GM21723 (cell line): ENCODE results near the gene ACP2.

Experiments
- ATAC-seq: cut with Tn5 transposase; IDR thresholded peaks from one replicate; pipeline ENCODE4 v1.9.1; 2021; ENCODE audit warnings: mild to moderate bottlenecking, moderate library complexity; ENCODE audit not compliant: unreplicated experiment

ACP2 gene

DNA sequence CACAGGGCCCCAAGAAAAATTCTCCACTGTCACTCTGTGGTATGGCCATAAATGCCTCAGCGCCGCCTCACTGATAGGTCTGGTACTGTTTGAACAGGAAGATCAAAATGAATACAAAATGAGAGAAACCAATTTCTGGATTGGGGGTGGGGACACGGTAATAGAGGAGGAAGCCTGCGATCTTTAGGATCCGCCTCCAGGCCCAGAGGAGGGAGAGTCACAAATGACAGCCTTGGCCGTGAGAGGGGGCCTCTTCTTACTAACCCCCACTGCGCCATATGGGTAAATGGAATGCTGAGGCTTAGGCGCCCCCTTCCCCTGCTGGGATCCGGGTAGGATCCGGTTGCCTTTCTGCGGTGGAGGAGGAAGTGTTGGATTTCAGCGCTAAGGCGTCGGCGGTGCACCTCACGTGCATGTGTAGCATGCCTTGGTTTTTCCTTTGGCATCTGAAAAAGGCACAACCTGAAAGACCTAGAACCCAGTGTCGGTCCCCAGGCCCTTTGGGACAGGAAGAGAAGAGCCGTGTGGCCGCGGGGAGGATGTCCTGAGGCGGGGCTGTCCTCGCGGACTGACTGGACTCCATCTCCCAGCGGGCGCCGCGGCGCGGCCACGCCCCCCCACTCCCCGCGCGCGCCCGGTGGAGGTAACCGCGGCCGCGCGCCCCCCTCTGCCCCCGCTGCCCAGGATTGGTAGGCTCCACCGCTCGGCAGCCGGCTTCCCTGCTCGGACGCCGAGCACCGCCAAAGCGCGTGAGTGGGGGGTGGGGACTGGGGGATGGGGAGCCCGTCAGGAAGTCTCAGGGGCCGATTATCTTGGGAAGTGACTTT lies 20.6 kb upstream of the ACP2 start:
- ATAC-seq, result peak; percentile 55

DNA sequence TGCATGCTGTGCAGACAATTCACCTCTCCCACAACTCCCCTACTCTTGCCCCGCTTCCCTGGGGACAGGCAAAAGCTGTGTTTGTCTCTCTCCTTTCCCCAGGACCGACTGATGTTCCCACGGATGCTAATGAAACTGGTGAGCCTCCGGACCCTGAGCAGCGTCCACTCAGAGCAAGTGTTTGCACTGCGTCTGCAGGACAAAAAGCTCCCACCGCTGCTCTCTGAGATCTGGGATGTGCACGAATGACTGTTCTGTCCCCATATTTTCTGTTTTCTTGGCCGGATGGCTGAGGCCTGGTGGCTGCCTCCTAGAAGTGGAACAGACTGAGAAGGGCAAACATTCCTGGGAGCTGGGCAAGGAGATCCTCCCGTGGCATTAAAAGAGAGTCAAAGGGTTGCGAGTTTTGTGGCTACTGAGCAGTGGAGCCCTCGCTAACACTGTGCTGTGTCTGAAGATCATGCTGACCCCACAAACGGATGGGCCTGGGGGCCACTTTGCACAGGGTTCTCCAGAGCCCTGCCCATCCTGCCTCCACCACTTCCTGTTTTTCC lies 19.9 kb upstream of the ACP2 start:
- no peak for ATAC-seq

- ATAC-seq, result no peak
Observed at GRCh38 chr11:47267876-47268275, 19.3 kb upstream of the ACP2 start.

GRCh38 chr11:47264521-47264920 lies 15.9 kb upstream of the ACP2 start:
- no peak for ATAC-seq

DNA sequence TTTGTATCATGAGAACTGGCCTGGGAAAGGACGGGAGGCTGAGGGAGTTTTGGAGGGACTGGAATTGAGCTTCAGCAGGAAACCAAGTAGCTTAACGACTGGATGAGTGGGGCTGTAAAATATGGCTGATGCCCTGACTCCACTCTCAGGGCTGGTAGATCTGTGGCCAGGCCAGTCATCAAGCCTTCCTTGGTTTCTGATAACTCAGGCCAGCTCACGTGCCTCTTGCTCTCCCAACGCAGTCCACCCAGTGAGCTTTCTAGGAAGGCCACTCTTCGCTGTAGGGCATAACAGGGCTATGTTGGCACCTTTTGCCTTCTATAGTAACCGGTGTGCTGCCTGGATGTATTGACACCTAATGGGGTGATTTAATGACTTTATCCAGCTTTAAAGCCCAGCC lies 15.5 kb upstream of the ACP2 start:
- ATAC-seq, result no peak

DNA sequence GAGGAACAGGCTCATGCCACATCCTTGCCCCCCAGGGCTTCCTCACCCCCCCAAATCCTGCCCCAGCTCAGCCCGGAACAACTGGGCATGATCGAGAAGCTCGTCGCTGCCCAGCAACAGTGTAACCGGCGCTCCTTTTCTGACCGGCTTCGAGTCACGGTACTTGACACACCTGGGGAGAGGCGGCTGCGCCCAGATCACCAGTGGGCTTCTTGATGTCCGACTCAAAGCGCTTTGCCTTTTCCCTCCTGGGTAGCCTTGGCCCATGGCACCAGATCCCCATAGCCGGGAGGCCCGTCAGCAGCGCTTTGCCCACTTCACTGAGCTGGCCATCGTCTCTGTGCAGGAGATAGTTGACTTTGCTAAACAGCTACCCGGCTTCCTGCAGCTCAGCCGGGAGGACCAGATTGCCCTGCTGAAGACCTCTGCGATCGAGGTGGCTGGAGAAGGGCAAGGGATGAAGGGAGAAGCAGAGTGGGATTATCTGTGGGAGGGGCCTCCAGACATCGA lies 12.7 kb upstream of the ACP2 start:
- no peak for ATAC-seq

- no peak for ATAC-seq
Observed at GRCh38 chr11:47260366-47260765, 11.8 kb upstream of the ACP2 start.

- ATAC-seq, result peak; percentile 66
Observed at GRCh38 chr11:47259232-47259977, 10.8 kb upstream of the ACP2 start.

DNA sequence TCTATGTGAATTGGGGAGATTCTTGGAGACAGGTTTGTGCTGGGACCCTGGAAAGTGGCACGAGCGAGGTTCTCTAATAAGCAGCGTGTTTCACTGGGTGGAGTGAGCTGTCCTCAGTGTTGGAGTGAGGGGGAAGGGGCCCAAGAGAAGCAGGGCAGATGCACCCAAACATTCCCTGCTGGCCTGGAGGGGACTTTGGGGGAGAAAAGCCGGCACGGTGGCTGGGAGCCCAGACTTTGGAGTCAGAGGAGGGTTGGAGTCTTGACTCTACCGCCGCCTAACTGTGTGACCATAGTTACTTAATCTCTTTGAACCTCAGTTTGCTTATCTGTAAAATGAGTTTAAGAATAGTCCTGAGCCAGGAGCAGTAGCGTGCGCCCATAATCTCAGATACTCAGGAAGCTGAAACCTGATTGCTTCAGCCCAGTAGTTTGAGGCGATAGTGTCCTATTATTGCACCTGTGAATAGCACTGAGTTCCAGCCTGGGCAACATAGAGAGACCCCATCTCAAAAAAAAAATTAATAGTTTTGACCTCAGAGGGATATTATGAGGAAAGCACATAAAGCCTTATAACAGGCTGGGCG lies 9.8 kb upstream of the ACP2 start:
- no peak for ATAC-seq

DNA sequence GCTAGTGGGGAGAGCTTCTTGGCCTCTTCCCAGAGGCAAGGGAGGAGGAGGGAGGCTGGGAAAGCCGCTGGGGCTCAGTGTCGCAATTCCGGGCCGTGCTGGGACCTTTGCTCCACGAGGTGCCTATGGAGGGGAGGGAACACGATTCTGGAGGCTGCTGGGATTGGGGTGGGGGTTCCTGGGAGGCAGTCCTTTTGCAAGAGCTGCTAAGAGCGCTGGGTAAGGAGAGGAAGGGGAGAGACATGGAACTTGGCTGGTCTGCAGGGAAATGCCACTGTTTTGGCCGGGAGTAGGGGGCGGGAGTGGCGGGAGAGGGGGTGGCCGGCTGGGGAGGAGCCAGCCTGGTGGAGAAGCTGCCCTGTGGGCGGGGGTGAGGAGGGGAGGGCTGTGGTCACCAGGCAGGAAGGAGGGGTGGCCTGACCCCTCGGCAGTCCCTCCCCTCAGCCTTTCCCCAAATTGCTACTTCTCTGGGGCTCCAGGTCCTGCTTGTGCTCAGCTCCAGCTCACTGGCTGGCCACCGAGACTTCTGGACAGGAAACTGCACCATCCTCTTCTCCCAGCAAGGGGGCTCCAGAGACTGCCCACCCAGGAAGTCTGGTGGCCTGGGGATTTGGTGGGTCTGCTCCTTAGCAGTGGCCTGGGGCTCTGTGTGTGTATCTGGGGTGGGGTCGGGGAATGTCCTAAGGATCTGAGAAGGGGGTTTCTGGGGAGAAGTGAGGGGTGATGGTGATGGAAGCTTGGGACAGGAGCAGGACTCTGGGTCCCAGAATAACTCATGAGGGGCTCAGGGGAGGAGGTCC lies 9.1 kb upstream of the ACP2 start, which contains the start of gene NR1H3:
TSS of gene NR1H3 (plus strand) at position 480 of the 800 bp plus-strand sequence. CDS start 1,221 bp downstream, outside the sequence.
- ATAC-seq, result no peak

- ATAC-seq, result no peak
Observed at GRCh38 chr11:47257177-47257516, 8.5 kb upstream of the ACP2 start.

DNA sequence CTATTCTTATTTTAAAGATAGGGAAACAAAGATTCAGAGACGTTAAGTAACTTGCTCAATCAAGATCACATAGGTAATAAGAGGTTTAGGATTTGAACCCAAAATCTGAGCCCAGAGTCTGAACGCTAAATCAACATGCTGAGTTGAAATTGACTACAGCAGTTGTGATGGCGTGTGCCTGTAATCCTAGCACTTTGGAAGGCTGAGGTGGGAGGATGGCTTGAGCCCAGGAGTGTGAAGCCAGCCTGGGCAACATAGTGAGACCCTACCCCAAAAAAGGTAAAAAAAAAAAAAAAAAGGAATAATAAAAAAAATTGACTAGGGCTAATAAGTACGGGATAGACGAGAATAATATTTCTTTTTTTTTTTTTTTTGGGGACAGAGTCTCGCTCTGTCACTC lies 7.8 kb upstream of the ACP2 start:
- no peak for ATAC-seq

- ATAC-seq, result no peak
Observed at GRCh38 chr11:47254386-47254785, 5.8 kb upstream of the ACP2 start.

DNA sequence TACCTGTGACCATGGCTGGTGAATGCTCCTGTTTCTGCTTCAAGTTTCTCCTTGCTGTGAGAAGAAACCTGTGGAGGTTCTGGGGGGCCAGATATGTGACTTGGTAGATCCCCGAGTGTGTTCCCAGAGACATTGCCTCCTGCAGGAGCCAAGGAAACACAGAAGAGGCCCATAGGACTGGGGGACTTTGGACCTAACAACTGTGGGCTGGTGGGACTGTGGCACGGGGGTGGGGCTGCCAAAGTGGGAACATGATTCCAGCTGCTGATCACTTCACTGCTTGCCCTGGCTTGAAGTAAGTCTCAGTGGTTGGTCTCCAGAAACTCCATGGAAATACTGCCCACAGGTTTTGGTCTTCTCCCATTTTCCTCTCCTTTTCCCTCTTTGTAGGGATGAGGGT lies 5.0 kb upstream of the ACP2 start:
- no peak for ATAC-seq

DNA sequence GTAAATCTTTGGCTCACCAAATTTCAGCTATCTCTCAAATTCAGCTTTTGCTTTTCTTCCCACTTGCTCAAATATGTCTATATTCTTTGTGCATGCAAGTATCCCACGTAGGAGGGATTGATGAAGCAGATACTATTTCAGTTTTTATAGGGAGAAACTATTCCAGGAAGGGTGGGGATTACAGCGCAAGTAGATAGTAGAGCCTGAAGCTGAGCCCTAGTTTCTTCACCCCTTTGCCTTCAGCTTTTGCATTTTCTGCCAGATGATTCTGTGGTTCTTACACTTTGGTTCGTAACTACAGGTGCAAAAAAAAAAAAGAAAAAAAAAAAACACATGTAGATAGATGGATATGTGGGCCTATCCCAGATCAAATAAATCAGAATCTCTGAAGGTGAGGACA lies 3.1 kb upstream of the ACP2 start:
- ATAC-seq, result no peak

DNA sequence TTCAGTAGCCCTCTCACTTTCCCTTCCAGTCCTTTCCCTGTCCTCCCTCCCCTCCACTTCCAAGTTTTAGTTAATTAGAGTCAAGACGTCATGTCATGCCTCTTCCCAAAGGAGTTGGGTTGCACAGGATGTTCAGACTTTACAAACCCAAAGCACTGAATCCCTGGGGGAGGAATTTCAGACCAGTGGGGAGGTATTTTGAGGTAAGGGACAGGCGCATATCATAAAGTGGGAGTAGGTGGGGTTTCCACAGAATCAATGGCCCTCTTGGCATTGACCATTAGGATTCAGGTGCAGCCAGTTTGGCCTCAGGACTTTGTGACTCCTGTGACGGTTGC lies 733 bp upstream of the ACP2 start:
- ATAC-seq, result no peak

DNA sequence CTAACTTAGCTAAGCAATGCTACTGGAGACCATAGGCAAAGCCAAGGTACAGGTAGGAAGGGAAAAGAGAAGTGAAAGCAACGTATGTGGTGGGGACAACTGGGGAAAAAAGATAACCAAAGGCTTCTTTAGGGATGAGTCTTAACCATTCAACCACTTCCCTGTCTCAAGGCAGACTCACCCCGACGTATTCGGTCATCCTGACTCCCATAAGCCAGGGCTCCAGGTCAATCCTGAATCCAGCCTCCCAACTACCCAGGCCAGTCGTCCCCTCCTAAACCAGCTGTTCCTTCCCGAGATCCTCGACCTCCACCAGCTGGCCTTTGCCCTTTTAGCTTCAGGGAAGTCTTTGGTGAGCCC lies 330 bp downstream of the ACP2 start:
- ATAC-seq, result peak; percentile 27

GRCh38 chr11:47247502-47247901 lies 1.1 kb downstream of the ACP2 start:
- ATAC-seq, result no peak

GRCh38 chr11:47245611-47246357 lies 2.8 kb downstream of the ACP2 start:
- ATAC-seq, result no peak
